Measurements from ENCODE around the gene DEXI.

- TF ChIP-seq CTCF (IDR thresholded peaks at IDR 0.05) (no peak), POLR2A (IDR thresholded peaks at IDR 0.05) (no peak)
Observed at GRCh38 chr16:10935226-10935915, 6.9 kb downstream of the DEXI start.
